Measurements from ENCODE around the gene UBE3A. TPM values are rescaled to one million over a fixed set of nuclear protein-coding genes. Genes with fewer than 3 reads are reported as not detected.

Gene UBE3A
- total RNA-seq, 3 donors from 2014 or later = 60.2 to 103 (median 80.0) TPM

- Histone ChIP-seq H3K9me3 (no peaks in the 10 kb centered on the region), H3K27ac (no peak overlapping the region), H3K36me3 (no peaks in the 10 kb centered on the region), H3K4me3 (no peak overlapping the region), H3K27me3 (no peaks in the 10 kb centered on the region), H3K4me1 (peaks cover 0 to 4% of the 10 kb centered on the region in 2 donors)
- TF ChIP-seq POLR2AphosphoS5 (IDR thresholded peaks at IDR 0.05) = no peak
- TF ChIP-seq POLR2A (IDR thresholded peaks at IDR 0.05) = no peak
- no peak for TF ChIP-seq CTCF (IDR thresholded peaks at IDR 0.05)
- DNase-seq (ENCODE audit: low spot score in 2 of 2) = no peak
- intact Hi-C loops (cut with DNase I; ENCODE audit: low total_unique reads) = no loop called here
These were observed 11.8 kb downstream of the UBE3A start for GRCh38 chr15:25426896-25427610.

GRCh38 chr15:25424073-25424472 lies 14.8 kb downstream of the UBE3A start:
- H3K4me1 ChIP-seq = no peaks in the 10 kb centered on the region
- no peaks in the 10 kb centered on the region for H3K9me3 ChIP-seq
- intact Hi-C loops (cut with DNase I; ENCODE audit: low total_unique reads) = no loop called here
- H3K27ac ChIP-seq = no peak overlapping the region
- no peak for DNase-seq (ENCODE audit: low spot score in 2 of 2)
- no peaks in the 10 kb centered on the region for H3K27me3 ChIP-seq
- TF ChIP-seq POLR2A (IDR thresholded peaks at IDR 0.05) (no peak), POLR2AphosphoS5 (IDR thresholded peaks at IDR 0.05) (no peak), CTCF (IDR thresholded peaks at IDR 0.05) (no peak)
- no peak overlapping the region for H3K4me3 ChIP-seq
- no peaks in the 10 kb centered on the region for H3K36me3 ChIP-seq

GRCh38 chr15:25422021-25422420 lies 16.8 kb downstream of the UBE3A start:
- intact Hi-C loops (cut with DNase I; ENCODE audit: low total_unique reads) = no loop called here
- TF ChIP-seq POLR2AphosphoS5 (IDR thresholded peaks at IDR 0.05) (no peak), CTCF (IDR thresholded peaks at IDR 0.05) (no peak), POLR2A (IDR thresholded peaks at IDR 0.05) (no peak)
- Histone ChIP-seq H3K27ac (no peak overlapping the region), H3K9me3 (peaks cover 0 to 5% of the 10 kb centered on the region in 2 donors), H3K27me3 (no peaks in the 10 kb centered on the region), H3K4me3 (no peak overlapping the region), H3K4me1 (no peaks in the 10 kb centered on the region), H3K36me3 (no peaks in the 10 kb centered on the region)
- no peak for DNase-seq (ENCODE audit: low spot score in 2 of 2)

- H3K27me3 ChIP-seq = no peaks in the 10 kb centered on the region
These were observed 20.6 kb downstream of the UBE3A start for GRCh38 chr15:25418202-25418601.

More at GRCh38 chr15:25418202-25418601, 20.6 kb downstream of the UBE3A start:
- TF ChIP-seq POLR2AphosphoS5 (IDR thresholded peaks at IDR 0.05) (no peak), POLR2A (IDR thresholded peaks at IDR 0.05) (no peak), CTCF (IDR thresholded peaks at IDR 0.05) (no peak)
- Histone ChIP-seq H3K4me3 (no peak overlapping the region), H3K36me3 (no peaks in the 10 kb centered on the region), H3K9me3 (peaks cover 0 to 5% of the 10 kb centered on the region in 2 donors), H3K27ac (no peak overlapping the region), H3K4me1 (no peaks in the 10 kb centered on the region)
- intact Hi-C loops (cut with DNase I; ENCODE audit: low total_unique reads) = no loop called here
- no peak for DNase-seq (ENCODE audit: low spot score in 2 of 2)
